HG03432 (cell line): ENCODE data around the gene CCDC195.
A peak's percentile ranks its signal among the peaks of the same experiment; 100 is the strongest.

Experiments used
- ATAC-seq: cut with Tn5 transposase; IDR thresholded peaks from one replicate; pipeline ENCODE4 v1.9.1; 2021; ENCODE audit warnings: mild to moderate bottlenecking, moderate library complexity; ENCODE audit not compliant: unreplicated experiment

The CCDC195 gene

GRCh38 chr2:224716201-224716600, at the start of gene CCDC195:
CCDC195 (minus strand) TSS chr2:224716365; CDS start chr2:224716365, 0 bp downstream.
- no peak for ATAC-seq

GRCh38 chr2:224764565-224765236, 48.5 kb upstream of the CCDC195 start:
- peak; percentile 77 for ATAC-seq

GRCh38 chr2:224757934-224758548, 41.9 kb upstream of the CCDC195 start:
- no peak for ATAC-seq

GRCh38 chr2:224753743-224754540, 37.8 kb upstream of the CCDC195 start:
- no peak for ATAC-seq

GRCh38 chr2:224751996-224752698, 36.0 kb upstream of the CCDC195 start:
- ATAC-seq = peak; percentile 80

GRCh38 chr2:224749136-224749535, 33.0 kb upstream of the CCDC195 start:
- ATAC-seq = no peak

GRCh38 chr2:224747765-224748164, 31.6 kb upstream of the CCDC195 start:
- ATAC-seq = no peak

GRCh38 chr2:224736227-224736626, 20.1 kb upstream of the CCDC195 start:
- ATAC-seq = no peak

GRCh38 chr2:224734949-224735348, 18.8 kb upstream of the CCDC195 start:
- peak; percentile 53 for ATAC-seq

- ATAC-seq = no peak
Observed at GRCh38 chr2:224731665-224732064, 15.5 kb upstream of the CCDC195 start.

GRCh38 chr2:224729435-224729834, 13.3 kb upstream of the CCDC195 start:
- no peak for ATAC-seq

GRCh38 chr2:224724331-224724730, 8.2 kb upstream of the CCDC195 start:
- no peak for ATAC-seq

- ATAC-seq = peak; percentile 93
Observed at GRCh38 chr2:224723586-224724217, 7.5 kb upstream of the CCDC195 start.

- ATAC-seq = no peak
Observed at GRCh38 chr2:224722770-224723169, 6.6 kb upstream of the CCDC195 start.

GRCh38 chr2:224722250-224722649, 6.1 kb upstream of the CCDC195 start:
- no peak for ATAC-seq

- no peak for ATAC-seq
Observed at GRCh38 chr2:224716921-224717320, 756 bp upstream of the CCDC195 start.

GRCh38 chr2:224711859-224712665, 4.1 kb downstream of the CCDC195 start:
- no peak for ATAC-seq

- ATAC-seq = no peak
Observed at GRCh38 chr2:224711381-224711780, 4.8 kb downstream of the CCDC195 start.

GRCh38 chr2:224709301-224709700, 6.9 kb downstream of the CCDC195 start:
- no peak for ATAC-seq

GRCh38 chr2:224694502-224694901, 21.7 kb downstream of the CCDC195 start:
- ATAC-seq = no peak
